ENCODE measurements around the gene DNAAF1. TPM values are rescaled to one million over a fixed set of nuclear protein-coding genes. Genes with fewer than 3 reads are reported as not detected.

The DNAAF1 gene
- total and polyA plus RNA-seq, 2 of the 4 experiments (the other 2 are of a cell fraction): 0.05 TPM; not detected in 1

DNA sequence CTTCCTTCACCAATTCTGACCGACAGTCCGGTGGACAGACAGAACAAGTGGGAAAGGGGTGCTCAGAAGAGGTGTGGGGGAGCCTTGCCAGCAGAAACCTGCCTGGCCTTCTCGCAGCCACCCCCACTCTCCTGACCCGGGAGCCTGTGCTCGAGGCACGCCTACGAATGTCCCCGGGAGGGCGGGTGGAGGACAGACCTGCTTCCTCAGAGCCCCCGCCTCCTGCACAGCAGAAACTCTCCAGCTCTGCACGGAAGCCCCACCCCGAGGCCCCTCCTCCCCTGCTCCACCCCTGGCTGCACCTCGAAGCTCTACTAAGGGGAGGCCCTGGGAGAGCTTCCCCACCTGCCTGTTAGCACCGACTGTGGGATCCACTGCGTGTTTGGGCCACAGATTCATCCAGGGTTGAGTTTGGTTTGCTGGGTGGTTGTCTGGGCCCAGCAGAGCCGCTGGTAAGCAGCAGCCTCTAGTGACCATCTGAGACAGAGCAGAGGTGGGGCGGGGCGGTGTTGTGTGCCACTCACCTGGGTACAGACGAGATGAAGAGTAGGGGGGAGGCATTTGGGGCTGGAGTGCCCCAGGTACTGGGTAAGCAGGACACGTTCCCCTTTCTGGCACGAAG lies 35.5 kb downstream of the DNAAF1 start:
- ChIA-PET CTCF (no interaction called here), POLR2A (ENCODE audit: unreplicated experiment) (no interaction called here)
- Histone ChIP-seq H3K79me1 (ENCODE audit: low read depth in 1 of 2, low read length in 2 of 2) (peaks cover 13 to 45% of the 10 kb centered on the region in 2 experiments), H2AFZ (replicated peaks; ENCODE audit: low read length, poor library complexity) (no peak overlapping the region), H4K20me1 (ENCODE audit: insufficient read depth, low read length) (peaks cover 25% of the 10 kb centered on the region), H2BK20ac (ENCODE audit: low read depth, low read length) (no peak overlapping the region), H3K27ac (ENCODE audit: insufficient read depth, low read length) (no peak overlapping the region), H4K91ac (ENCODE audit: insufficient read depth, low read depth, low read length) (no peak overlapping the region), H2AK5ac (ENCODE audit: low read depth, low read length) (no peak overlapping the region), H4K5ac (ENCODE audit: low read depth, low read length) (no peak overlapping the region), H2BK15ac (ENCODE audit: low read depth, low read length) (no peak overlapping the region), H3K27me3 (ENCODE audit: control insufficient read depth, insufficient read depth, low read length) (no peaks in the 10 kb centered on the region), H3K9me1 (ENCODE audit: insufficient read depth, low read length) (peaks cover 16% of the 10 kb centered on the region; the same call in 1 of the 2 replicates), H3K9ac (ENCODE audit: low read depth, low read length) (no peak overlapping the region), H3K23ac (ENCODE audit: low read depth, low read length) (no peak overlapping the region), H3K4ac (ENCODE audit: low read depth, low read length) (no peak overlapping the region), H3K9me3 (ENCODE audit: control insufficient read depth, insufficient read depth, low read length) (no peaks in the 10 kb centered on the region), H3K4me3 (ENCODE audit: insufficient read depth, low read depth, low read length) (no peak overlapping the region), H4K8ac (ENCODE audit: low read depth in 2 of 2, low read length in 2 of 2) (no peak overlapping the region), H3K4me2 (ENCODE audit: low read depth, low read length) (no peak overlapping the region), H2BK120ac (ENCODE audit: low read depth, low read length) (no peak overlapping the region), H3K56ac (ENCODE audit: extremely low read depth, insufficient read depth, low read length) (no peak overlapping the region), H3K36me3 (ENCODE audit: control insufficient read depth, insufficient read depth, low read length) (peaks cover 56% of the 10 kb centered on the region), H3K4me1 (ENCODE audit: control insufficient read depth, insufficient read depth, low read length) (peaks cover 15% of the 10 kb centered on the region), H3K18ac (ENCODE audit: low read depth, low read length) (no peak overlapping the region), H2BK5ac (ENCODE audit: low read depth, low read length, poor library complexity, severe bottlenecking) (no peak overlapping the region), H2AK9ac (replicated peaks; ENCODE audit: low read depth, low read length, poor library complexity) (no peak overlapping the region), H3K14ac (replicated peaks; ENCODE audit: low read depth, low read length) (no peak overlapping the region)
- no peak for DNase-seq
- in situ Hi-C loops (cut with MboI; ENCODE audit: low sequenced_read_pairs): no loop called here
- dilution Hi-C loops (cut with HindIII; ENCODE audit: low sequenced_read_pairs, unreplicated experiment): no loop called here
- TF ChIP-seq MXI1 (IDR thresholded peaks at IDR 0.05; ENCODE audit: borderline replicate concordance, low read depth, low read length) (no peak), RCOR1 (IDR thresholded peaks at IDR 0.05; ENCODE audit: insufficient replicate concordance, low read length) (no peak), FOS (IDR thresholded peaks at IDR 0.05; ENCODE audit: low read depth, low read length) (no peak), RAD21 (IDR thresholded peaks at IDR 0.05; ENCODE audit: low read length) (no peak), SMC3 (IDR thresholded peaks at IDR 0.05; ENCODE audit: low read depth, low read length) (no peak), POLR2A (IDR thresholded peaks at IDR 0.05; ENCODE audit: low read depth, low read length) (no peak), BHLHE40 (IDR thresholded peaks at IDR 0.05; ENCODE audit: low read depth, low read length) (no peak), MAZ (IDR thresholded peaks at IDR 0.05; ENCODE audit: borderline replicate concordance, low read depth, low read length) (no peak), MAFK (IDR thresholded peaks at IDR 0.05; ENCODE audit: low read depth, low read length) (no peak), NFE2L2 (IDR thresholded peaks at IDR 0.05; ENCODE audit: low read depth, low read length) (no peak), CHD1 (IDR thresholded peaks at IDR 0.05; ENCODE audit: low read depth, low read length) (no peak), CEBPB (IDR thresholded peaks at IDR 0.05; ENCODE audit: low read depth, low read length) (no peak), RFX5 (IDR thresholded peaks at IDR 0.05; ENCODE audit: low read depth, low read length) (no peak)
- TF ChIP-seq, protein P1, sequence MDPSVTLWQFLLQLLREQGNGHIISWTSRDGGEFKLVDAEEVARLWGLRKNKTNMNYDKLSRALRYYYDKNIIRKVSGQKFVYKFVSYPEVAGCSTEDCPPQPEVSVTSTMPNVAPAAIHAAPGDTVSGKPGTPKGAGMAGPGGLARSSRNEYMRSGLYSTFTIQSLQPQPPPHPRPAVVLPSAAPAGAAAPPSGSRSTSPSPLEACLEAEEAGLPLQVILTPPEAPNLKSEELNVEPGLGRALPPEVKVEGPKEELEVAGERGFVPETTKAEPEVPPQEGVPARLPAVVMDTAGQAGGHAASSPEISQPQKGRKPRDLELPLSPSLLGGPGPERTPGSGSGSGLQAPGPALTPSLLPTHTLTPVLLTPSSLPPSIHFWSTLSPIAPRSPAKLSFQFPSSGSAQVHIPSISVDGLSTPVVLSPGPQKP (IDR thresholded peaks at IDR 0.05; ENCODE audit: borderline replicate concordance, low read depth, low read length): no peak
- TF ChIP-seq, protein P2, sequence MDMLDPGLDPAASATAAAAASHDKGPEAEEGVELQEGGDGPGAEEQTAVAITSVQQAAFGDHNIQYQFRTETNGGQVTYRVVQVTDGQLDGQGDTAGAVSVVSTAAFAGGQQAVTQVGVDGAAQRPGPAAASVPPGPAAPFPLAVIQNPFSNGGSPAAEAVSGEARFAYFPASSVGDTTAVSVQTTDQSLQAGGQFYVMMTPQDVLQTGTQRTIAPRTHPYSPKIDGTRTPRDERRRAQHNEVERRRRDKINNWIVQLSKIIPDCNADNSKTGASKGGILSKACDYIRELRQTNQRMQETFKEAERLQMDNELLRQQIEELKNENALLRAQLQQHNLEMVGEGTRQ (IDR thresholded peaks at IDR 0.05; ENCODE audit: low read depth, low read length): no peak
- TF ChIP-seq, protein P3, sequence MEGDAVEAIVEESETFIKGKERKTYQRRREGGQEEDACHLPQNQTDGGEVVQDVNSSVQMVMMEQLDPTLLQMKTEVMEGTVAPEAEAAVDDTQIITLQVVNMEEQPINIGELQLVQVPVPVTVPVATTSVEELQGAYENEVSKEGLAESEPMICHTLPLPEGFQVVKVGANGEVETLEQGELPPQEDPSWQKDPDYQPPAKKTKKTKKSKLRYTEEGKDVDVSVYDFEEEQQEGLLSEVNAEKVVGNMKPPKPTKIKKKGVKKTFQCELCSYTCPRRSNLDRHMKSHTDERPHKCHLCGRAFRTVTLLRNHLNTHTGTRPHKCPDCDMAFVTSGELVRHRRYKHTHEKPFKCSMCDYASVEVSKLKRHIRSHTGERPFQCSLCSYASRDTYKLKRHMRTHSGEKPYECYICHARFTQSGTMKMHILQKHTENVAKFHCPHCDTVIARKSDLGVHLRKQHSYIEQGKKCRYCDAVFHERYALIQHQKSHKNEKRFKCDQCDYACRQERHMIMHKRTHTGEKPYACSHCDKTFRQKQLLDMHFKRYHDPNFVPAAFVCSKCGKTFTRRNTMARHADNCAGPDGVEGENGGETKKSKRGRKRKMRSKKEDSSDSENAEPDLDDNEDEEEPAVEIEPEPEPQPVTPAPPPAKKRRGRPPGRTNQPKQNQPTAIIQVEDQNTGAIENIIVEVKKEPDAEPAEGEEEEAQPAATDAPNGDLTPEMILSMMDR (conservative IDR thresholded peaks at IDR 0.05; ENCODE audit: low read depth, low read length): no peak
- no TSS peak for BruUV-seq (replicated peaks)
- no CpG with 5 or more reads among the region's 21 CpGs for WGBS, 2 experiments (ENCODE audit: extremely low coverage in 2 of 2, insufficient read length in 1 of 2)
- no peak for ATAC-seq (ENCODE audit: low read depth)
- intact Hi-C loops (cut with micrococcal nuclease): no loop called here
